Measurements from ENCODE around the gene PARD3B. TPM values are rescaled to one million over a fixed set of nuclear protein-coding genes. Genes with fewer than 3 reads are reported as not detected.

The PARD3B gene
- total and polyA plus RNA-seq, 2 of the 8 experiments (the other 6 are each of a cell fraction or from before 2014, with no cell fraction given) = 1.2 to 5.7 TPM

DNA sequence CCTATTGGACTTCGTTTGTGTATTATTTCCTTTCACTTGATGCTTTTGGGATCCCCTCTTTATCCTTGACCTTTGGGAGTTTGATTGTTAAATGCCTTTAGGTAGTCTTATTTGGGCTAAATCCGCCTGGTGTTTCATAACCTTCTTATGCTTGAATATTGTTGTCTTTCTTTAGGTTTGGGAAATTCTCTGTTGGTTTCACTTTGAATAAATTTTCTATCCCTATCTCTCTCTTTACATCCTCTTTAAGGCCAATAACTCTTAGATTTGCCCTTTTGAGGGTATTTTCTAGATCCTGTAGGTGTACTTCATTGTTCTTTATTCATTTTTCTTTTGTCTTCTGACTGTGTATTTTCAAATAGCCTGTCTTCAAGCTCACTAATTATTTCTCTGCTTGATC, 354.7 kb downstream of the PARD3B start:
- H3K36me3 ChIP-seq (ENCODE audit: control insufficient read depth in 2 of 4, insufficient read depth in 4 of 4, low read length in 3 of 4) = no peaks in the 10 kb centered on the region
- no peak overlapping the region for H2BK120ac ChIP-seq (replicated peaks; ENCODE audit: low read depth, low read length)
- H3K4ac ChIP-seq (replicated peaks; ENCODE audit: insufficient read length, low read depth, low read length) = no peak overlapping the region
- H3K4me3 ChIP-seq (ENCODE audit: extremely low read depth in 1 of 4, insufficient read depth in 2 of 4, low read depth in 3 of 4, low read length in 4 of 4) = no peak overlapping the region
- H2BK15ac ChIP-seq (ENCODE audit: low read length) = no peak overlapping the region
- H3K14ac ChIP-seq (ENCODE audit: insufficient read length) = no peak overlapping the region
- H3K23ac ChIP-seq (ENCODE audit: insufficient read length) = no peak overlapping the region
- TF ChIP-seq KDM4A (IDR thresholded peaks at IDR 0.05; ENCODE audit: low read depth, low read length, severe bottlenecking) (no peak), NRF1 (IDR thresholded peaks at IDR 0.05; ENCODE audit: low read depth, low read length) (no peak), POLR2A (IDR thresholded peaks at IDR 0.05; ENCODE audit: control extremely low read depth in 1 of 2, low read depth in 2 of 2, low read length in 2 of 2) (no peak), CREB1 (IDR thresholded peaks at IDR 0.05) (no peak), EGR1 (IDR thresholded peaks at IDR 0.05; ENCODE audit: borderline replicate concordance, low read depth, low read length) (no peak), TEAD4 (IDR thresholded peaks at IDR 0.05; ENCODE audit: low read depth, low read length) (no peak), PHF8 (conservative IDR thresholded peaks at IDR 0.05; ENCODE audit: low read depth, low read length) (no peak), JUN (IDR thresholded peaks at IDR 0.05; ENCODE audit: low read depth, low read length) (no peak), CHD2 (IDR thresholded peaks at IDR 0.05; ENCODE audit: low read length) (no peak), EZH2 (IDR thresholded peaks at IDR 0.05; ENCODE audit: low read depth, low read length, severe bottlenecking) (no peak), SIRT6 (IDR thresholded peaks at IDR 0.05; ENCODE audit: low read length) (no peak), RBBP5 (IDR thresholded peaks at IDR 0.05; ENCODE audit: borderline replicate concordance, low read depth, low read length) (no peak), KDM5A (IDR thresholded peaks at IDR 0.05; ENCODE audit: low read length) (no peak), RFX5 (IDR thresholded peaks at IDR 0.05; ENCODE audit: borderline replicate concordance, low read depth, low read length) (no peak), EP300 (IDR thresholded peaks at IDR 0.05; ENCODE audit: borderline replicate concordance in 1 of 2, low read depth in 2 of 2, low read length in 2 of 2) (no peak), CTBP2 (IDR thresholded peaks at IDR 0.05; ENCODE audit: borderline replicate concordance, insufficient read depth, insufficient read length, low read length) (no peak)
- FAIRE-seq (no peak), DNase-seq (ENCODE audit: low read depth in 1 of 2, low spot score in 2 of 2) (no peak)
- H3K23me2 ChIP-seq (ENCODE audit: low read depth, low read length) = no peaks in the 10 kb centered on the region
- no peak overlapping the region for H3K4me2 ChIP-seq (ENCODE audit: insufficient read depth in 1 of 2, low read depth in 2 of 2, low read length in 2 of 2)
- no peak overlapping the region for H2AK5ac ChIP-seq (ENCODE audit: low read depth, low read length)
- H2BK20ac ChIP-seq (ENCODE audit: low read length) = no peak overlapping the region
- no peaks in the 10 kb centered on the region for H3K79me1 ChIP-seq (ENCODE audit: low read depth, low read length)
- no peak overlapping the region for H3K18ac ChIP-seq (ENCODE audit: extremely low read depth, low read length)
- H2BK12ac ChIP-seq (ENCODE audit: low read depth, low read length) = no peak overlapping the region
- H3K79me2 ChIP-seq (ENCODE audit: control insufficient read depth in 1 of 2, insufficient read depth in 2 of 2, low read length in 2 of 2) = no peaks in the 10 kb centered on the region
- H3K4me1 ChIP-seq (replicated peaks in 1 of 4; ENCODE audit: control insufficient read depth in 3 of 4, insufficient read depth in 4 of 4, low read length in 3 of 4) = no peaks in the 10 kb centered on the region
- H3K27ac ChIP-seq (ENCODE audit: low read depth, low read length) = no peak overlapping the region
- ChIA-PET POLR2A (ENCODE audit: partially characterized antibody) (no interaction called here), CTCF (ENCODE audit: partially characterized antibody) (interaction anchor here (2.4 kb wide), 1 partner anchor 8 kb away, joined by 16 read pairs; no protein-coding TSS in a partner anchor)
- H2AFZ ChIP-seq (ENCODE audit: low read length) = no peak overlapping the region
- H3K27me3 ChIP-seq (replicated peaks in 1 of 4; ENCODE audit: control insufficient read depth in 3 of 4, extremely low read depth in 1 of 4, insufficient read depth in 3 of 4, low read length in 3 of 4) = no peaks in the 10 kb centered on the region
- H3K56ac ChIP-seq (replicated peaks; ENCODE audit: insufficient read length, low read depth, low read length) = no peak overlapping the region
- 0 out of 4 replicates have a peak, but pooled peaks cover 0 to 2% of the 10 kb centered on the region in 2 experiments for H3K9me3 ChIP-seq (ENCODE audit: insufficient read depth in 2 of 2, low read depth in 1 of 2, low read length in 1 of 2)
- H4K8ac ChIP-seq (ENCODE audit: extremely low read depth, insufficient read depth, low read length) = no peak overlapping the region
- H2BK5ac ChIP-seq (ENCODE audit: low read depth, low read length) = no peak overlapping the region
- H4K91ac ChIP-seq (replicated peaks; ENCODE audit: insufficient read length, low read length) = no peak overlapping the region
- no peaks in the 10 kb centered on the region for H4K20me1 ChIP-seq (replicated peaks in 1 of 2; ENCODE audit: control insufficient read depth in 1 of 2, insufficient read depth in 2 of 2, low read length in 2 of 2)
- H4K5ac ChIP-seq (ENCODE audit: insufficient read length, low read depth, low read length) = no peak overlapping the region
- 87% methylated on average over 2 of the region's 2 CpGs; no CpG with 5 or more reads in 1 of the 2 experiments for WGBS, 2 experiments (ENCODE audit: extremely low coverage in 1 of 2, insufficient coverage in 1 of 2, insufficient read length in 1 of 2, insufficient replicate concordance in 2 of 2, low coverage in 1 of 2, low lambda C conversion rate in 2 of 2, missing lambda C conversion rate in 1 of 2)
- H3K9ac ChIP-seq (replicated peaks in 1 of 4; ENCODE audit: extremely low read depth in 1 of 4, low read depth in 3 of 4, low read length in 3 of 4) = no peak overlapping the region

All from H1 (cell line).